ENCODE results near the gene EVI5L.

- TF ChIP-seq CTCF (IDR thresholded peaks at IDR 0.05) (no peak), POLR2A (IDR thresholded peaks at IDR 0.05) (no peak)
These were observed 9.5 kb downstream of the EVI5L start for GRCh38 chr19:7839476-7839875.
